ENCODE data around the gene CARNS1.
"Not testable (repeated sequence)": the region's sequence is repeated elsewhere in the genome, so short reads cannot be mapped to it uniquely, and the experiment has no call there.

The CARNS1 gene

GRCh38 chr11:67409781-67410368 is 5.6 kb upstream of the CARNS1 start:
- peak in 2 of 14 donors; percentile 48 to 63 for DNase-seq

GRCh38 chr11:67410369-67410831 is 5.1 kb upstream of the CARNS1 start:
- DNase-seq, result peak in 10 of 14 donors; percentile 60 to 83 (median 76)

- DNase-seq, result no peak
Measured at GRCh38 chr11:67410984-67411784, 4.3 kb upstream of the CARNS1 start.

GRCh38 chr11:67411785-67412152 is 3.7 kb upstream of the CARNS1 start:
- peak in 1 of 14 donors; percentile 33 for DNase-seq

GRCh38 chr11:67412495-67413179 is 2.8 kb upstream of the CARNS1 start:
- no peak for DNase-seq

GRCh38 chr11:67413266-67413849 is 2.1 kb upstream of the CARNS1 start:
- peak in 2 of 14 donors; percentile 18 to 43 for DNase-seq

- DNase-seq, result peak in 5 of 14 donors; percentile 18 to 46 (median 32)
Measured at GRCh38 chr11:67416416-67417335, 1.2 kb downstream of the CARNS1 start.

GRCh38 chr11:67417425-67417824 is 1.9 kb downstream of the CARNS1 start:
- DNase-seq, result no peak

GRCh38 chr11:67418476-67419281 is 3.2 kb downstream of the CARNS1 start:
- peak in 5 of 14 donors; percentile 45 to 83 (median 58) for DNase-seq

GRCh38 chr11:67419325-67420049 is 4.0 kb downstream of the CARNS1 start:
- no peak for DNase-seq

GRCh38 chr11:67420147-67420645 is 4.7 kb downstream of the CARNS1 start:
- DNase-seq, result no peak

- DNase-seq, result peak; percentile 35 to 91 (median 79)
Measured at GRCh38 chr11:67420646-67421429, 5.4 kb downstream of the CARNS1 start.

GRCh38 chr11:67421430-67422031 is 6.1 kb downstream of the CARNS1 start:
- no peak for DNase-seq

GRCh38 chr11:67422891-67423290 is 7.4 kb downstream of the CARNS1 start:
- DNase-seq, result no peak

- DNase-seq, result no peak
Measured at GRCh38 chr11:67423466-67423865, 8.0 kb downstream of the CARNS1 start.

GRCh38 chr11:67423891-67424613 is 8.6 kb downstream of the CARNS1 start:
- no peak for DNase-seq

- not testable (repeated sequence) for DNase-seq
Measured at GRCh38 chr11:67427364-67427859, 11.9 kb downstream of the CARNS1 start.
